Fibroblast of the aortic adventitia (primary cell): ENCODE measurements around the gene KCNJ16. TPM values are rescaled to one million over a fixed set of nuclear protein-coding genes. Genes with fewer than 3 reads are reported as not detected.

Experiments
- DNase-seq: peaks from one replicate; pipeline ENCODE4 v3.0.0-alpha.2; 2010; ENCODE audit warnings: low read depth
- H3K4me3 ChIP-seq: 2 replicates; pipeline ENCODE4 v1.5.1; 2011; ENCODE audit warnings: low read depth, mild to moderate bottlenecking, control low read depth, low read length, moderate library complexity
- total RNA-seq: library from RNA; depleted of rRNA; stranded (reverse); fragments of >200 nt; gene quantifications from 2 replicates; pipeline ENCODE4 v1.2.3, GENCODE V29; 2012; ENCODE audit warnings: low replicate concordance
- TF ChIP-seq, protein P1 (sequence below): IDR thresholded peaks from 2 replicates; pipeline ENCODE4 v1.5.1; 2011; ENCODE audit warnings: mild to moderate bottlenecking, low read length, control low read depth, inconsistent platforms; ENCODE audit not compliant: insufficient read depth

KCNJ16 gene
- total RNA-seq, 1 donor, result not detected

DNA sequence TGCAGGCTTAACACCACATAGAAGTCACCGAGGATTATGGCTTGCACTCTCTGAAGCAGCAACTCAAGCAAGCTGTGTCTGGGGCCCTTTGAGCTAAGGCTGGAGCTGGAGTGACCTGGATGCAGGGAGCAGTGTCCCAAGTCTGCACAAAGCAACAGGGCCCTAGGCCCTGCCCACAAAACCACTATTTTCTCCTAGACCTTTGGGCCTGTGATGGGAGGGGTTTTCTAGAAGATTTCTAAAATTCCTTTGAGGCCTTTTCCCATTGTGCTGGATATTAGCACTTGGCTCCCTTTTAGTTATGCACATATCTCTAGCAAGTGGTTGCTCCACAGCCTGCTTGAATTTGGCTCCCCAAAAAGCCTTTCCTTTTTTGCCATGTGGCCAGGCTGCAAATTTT lies 44.5 kb downstream of the KCNJ16 start:
- TF ChIP-seq, protein P1, sequence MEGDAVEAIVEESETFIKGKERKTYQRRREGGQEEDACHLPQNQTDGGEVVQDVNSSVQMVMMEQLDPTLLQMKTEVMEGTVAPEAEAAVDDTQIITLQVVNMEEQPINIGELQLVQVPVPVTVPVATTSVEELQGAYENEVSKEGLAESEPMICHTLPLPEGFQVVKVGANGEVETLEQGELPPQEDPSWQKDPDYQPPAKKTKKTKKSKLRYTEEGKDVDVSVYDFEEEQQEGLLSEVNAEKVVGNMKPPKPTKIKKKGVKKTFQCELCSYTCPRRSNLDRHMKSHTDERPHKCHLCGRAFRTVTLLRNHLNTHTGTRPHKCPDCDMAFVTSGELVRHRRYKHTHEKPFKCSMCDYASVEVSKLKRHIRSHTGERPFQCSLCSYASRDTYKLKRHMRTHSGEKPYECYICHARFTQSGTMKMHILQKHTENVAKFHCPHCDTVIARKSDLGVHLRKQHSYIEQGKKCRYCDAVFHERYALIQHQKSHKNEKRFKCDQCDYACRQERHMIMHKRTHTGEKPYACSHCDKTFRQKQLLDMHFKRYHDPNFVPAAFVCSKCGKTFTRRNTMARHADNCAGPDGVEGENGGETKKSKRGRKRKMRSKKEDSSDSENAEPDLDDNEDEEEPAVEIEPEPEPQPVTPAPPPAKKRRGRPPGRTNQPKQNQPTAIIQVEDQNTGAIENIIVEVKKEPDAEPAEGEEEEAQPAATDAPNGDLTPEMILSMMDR, result no peak
- no peak overlapping the region for H3K4me3 ChIP-seq
- DNase-seq, result peak; percentile 6

DNA sequence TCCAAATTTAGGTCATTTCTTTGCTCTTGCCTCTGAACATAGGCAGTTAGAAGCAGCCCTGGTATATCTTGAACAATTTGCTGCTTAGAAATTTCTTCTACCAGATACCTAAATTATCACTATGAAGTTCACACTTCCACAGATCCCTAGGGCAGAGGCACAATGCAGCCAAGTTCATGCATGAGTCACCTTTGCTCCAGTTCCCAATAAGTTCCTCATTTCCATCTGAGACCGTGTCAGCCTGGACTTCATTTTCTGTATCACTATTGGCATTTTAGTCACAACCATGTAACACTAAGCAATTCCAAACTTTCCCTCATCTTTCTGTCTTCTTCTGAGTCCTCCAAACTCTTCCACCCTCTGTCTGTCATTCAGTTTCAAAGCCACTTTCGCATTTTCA lies 45.0 kb downstream of the KCNJ16 start:
- TF ChIP-seq, protein P1, result no peak
- no peak overlapping the region for H3K4me3 ChIP-seq

DNA sequence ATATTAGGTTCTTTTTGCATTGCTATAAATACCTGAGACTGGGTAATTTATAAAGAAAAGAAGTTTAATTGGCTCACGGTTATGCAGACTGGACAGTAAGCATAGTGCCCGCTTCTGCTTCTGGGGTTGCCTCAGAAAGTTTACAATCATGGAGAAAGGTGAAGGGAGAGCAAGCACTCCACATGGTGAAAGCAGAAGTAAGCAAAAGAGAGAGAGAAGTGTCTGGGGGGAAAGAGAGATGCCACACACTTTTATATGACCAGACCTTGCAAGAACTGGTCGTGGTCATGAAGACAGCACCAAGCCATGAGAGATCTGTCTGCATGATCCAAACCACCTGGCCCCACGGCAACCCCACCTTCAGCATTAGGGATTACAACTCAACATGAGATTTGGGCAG lies 45.4 kb downstream of the KCNJ16 start:
- no peak for DNase-seq
- TF ChIP-seq, protein P1, result no peak
- H3K4me3 ChIP-seq, result no peak overlapping the region

More for the DNA sequence above, 45.0 kb downstream of the KCNJ16 start:
- peak; percentile 15 for DNase-seq

DNA sequence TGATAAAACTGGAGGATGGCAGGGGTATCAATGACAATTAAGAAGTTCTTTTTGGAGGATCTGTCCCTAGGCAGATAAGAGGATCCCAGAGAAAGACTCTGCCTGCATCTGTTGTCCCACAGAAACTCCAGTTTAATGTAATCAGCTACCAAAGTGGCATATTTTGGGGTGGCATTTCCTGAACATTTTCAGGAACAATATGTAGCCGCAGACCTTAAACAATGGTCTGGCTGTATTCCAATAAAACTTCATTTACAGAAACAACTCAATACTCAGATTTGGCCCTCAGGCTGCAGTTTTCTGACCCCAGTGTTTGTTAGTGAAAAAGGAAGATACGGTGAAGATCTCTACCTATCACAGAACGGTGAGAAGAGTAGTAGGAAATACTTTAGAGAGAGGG lies 46.1 kb downstream of the KCNJ16 start:
- TF ChIP-seq, protein P1, result no peak
- no peak overlapping the region for H3K4me3 ChIP-seq
- DNase-seq, result peak; percentile 2

DNA sequence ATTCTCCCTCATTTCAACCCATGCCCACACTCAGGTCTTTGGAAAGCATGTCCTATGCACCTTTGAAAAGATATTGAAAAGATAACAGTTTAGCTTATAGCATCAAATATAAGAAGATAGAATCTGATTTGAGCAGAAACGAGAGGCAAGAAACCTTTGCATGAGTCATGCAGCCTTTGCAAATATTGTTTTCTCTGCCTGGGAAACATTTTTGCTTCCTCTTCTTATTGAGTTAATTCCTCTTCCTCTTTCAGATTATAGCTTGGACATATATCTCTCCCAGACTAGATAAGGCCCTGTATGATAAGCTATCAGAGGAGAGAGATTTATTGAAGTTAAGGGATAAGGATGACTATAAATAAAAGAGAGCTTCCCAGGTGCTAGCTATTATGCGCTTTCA lies 48.2 kb downstream of the KCNJ16 start:
- DNase-seq, result no peak
- TF ChIP-seq, protein P1, result no peak
- no peak overlapping the region for H3K4me3 ChIP-seq

DNA sequence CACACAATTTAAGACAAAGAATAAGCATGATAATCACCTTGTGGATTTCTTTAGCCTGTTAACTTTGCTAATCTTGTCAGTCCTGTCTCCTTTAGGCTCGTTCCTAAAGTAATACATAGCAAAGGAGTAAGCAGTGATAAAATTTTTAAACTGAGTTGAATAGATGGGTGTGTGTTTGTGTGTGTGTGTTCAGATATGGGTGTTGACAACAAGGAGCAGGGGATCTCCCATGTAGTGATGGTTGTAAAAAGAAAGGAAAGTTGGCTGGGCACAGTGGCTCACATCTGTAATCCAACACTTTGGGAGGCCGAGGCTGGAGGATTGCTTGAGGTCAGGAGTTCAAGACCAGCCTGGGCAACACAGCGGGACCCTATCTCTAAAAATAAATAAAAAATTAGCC lies 49.7 kb downstream of the KCNJ16 start:
- no peak overlapping the region for H3K4me3 ChIP-seq
- no peak for DNase-seq
- TF ChIP-seq, protein P1, result no peak

DNA sequence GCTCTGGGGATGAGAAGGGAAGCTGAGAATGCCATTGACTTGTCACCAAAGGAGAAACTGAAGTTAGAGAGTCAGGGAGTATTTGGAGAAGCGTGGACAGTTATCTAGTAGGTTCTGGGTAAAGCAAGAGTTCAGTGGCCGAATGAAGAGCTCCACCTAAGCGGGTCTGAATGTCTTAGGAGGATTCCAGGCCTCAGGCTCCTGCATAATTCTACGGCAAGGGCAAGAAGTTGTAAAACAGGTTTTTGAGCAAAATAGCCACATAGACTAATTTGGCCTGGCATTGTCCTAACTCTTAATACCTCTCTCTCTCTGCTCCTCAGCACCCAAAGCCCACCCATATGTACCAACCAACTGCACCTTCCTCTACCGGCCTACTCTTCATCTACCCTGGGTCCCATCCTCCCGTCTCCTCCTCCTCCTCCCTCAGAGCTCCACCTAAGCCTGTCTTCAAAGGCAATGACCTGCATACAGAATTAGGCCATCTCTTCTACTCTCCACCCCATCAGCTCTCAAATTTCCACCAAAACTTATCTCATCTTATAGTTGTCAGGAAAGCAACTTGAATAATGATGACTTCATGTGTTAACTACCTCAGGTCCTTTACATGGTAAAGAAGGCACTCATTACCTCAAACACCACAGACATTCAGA lies 52.3 kb downstream of the KCNJ16 start:
- H3K4me3 ChIP-seq, result no peak overlapping the region
- DNase-seq, result no peak
- TF ChIP-seq, protein P1, result no peak
